GM19397 (cell line): ENCODE data around the gene RC3H2.

Experiments used
- ATAC-seq: cut with Tn5 transposase; IDR thresholded peaks from one replicate; pipeline ENCODE4 v1.9.1; 2021; ENCODE audit warnings: mild to moderate bottlenecking, moderate library complexity; ENCODE audit not compliant: unreplicated experiment

The RC3H2 gene, protein sequence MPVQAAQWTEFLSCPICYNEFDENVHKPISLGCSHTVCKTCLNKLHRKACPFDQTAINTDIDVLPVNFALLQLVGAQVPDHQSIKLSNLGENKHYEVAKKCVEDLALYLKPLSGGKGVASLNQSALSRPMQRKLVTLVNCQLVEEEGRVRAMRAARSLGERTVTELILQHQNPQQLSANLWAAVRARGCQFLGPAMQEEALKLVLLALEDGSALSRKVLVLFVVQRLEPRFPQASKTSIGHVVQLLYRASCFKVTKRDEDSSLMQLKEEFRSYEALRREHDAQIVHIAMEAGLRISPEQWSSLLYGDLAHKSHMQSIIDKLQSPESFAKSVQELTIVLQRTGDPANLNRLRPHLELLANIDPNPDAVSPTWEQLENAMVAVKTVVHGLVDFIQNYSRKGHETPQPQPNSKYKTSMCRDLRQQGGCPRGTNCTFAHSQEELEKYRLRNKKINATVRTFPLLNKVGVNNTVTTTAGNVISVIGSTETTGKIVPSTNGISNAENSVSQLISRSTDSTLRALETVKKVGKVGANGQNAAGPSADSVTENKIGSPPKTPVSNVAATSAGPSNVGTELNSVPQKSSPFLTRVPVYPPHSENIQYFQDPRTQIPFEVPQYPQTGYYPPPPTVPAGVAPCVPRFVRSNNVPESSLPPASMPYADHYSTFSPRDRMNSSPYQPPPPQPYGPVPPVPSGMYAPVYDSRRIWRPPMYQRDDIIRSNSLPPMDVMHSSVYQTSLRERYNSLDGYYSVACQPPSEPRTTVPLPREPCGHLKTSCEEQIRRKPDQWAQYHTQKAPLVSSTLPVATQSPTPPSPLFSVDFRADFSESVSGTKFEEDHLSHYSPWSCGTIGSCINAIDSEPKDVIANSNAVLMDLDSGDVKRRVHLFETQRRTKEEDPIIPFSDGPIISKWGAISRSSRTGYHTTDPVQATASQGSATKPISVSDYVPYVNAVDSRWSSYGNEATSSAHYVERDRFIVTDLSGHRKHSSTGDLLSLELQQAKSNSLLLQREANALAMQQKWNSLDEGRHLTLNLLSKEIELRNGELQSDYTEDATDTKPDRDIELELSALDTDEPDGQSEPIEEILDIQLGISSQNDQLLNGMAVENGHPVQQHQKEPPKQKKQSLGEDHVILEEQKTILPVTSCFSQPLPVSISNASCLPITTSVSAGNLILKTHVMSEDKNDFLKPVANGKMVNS

DNA sequence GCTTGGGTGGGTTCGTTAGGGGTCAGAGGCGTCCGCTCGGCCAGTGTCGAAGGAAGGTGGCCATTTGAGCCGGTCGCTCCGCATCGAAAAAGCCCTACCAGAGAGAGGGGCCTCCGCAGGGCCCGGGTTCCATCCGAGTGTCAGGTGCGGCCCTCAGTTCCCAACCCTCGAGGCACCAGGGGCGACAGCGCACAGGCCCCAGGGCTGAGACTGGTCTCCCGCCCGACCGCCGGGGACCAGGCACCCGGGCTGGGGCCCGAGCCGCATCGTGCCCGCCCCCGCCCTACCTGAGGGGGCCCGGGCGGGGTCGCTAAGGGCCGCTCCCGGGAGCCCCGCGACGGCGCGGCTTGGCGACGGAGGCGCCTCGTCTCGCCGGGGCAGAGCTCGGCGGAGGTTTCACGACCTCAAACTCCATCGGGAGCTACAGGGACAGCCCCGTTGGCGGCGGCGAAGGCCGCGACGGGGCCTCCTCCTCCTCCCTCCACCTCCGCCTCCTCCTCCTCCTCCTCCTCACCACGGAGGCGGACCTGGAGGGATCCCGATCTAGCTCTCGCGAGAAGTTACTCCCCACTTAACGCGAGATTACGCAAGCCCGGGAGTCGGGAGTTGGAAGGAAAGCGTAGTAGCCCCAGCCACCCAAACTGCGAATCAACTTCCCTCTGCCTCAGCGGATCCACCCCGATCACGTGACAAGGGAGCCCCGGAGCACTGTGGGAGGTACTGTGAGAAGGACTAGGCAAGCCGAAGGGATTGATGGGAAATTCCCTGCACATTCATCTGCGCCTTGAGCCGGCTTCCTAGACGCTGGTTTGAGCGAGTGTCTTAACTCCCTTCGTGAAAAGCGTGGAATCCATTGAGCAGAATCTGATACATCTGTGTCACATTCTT, at the start of gene RC3H2:
Gene RC3H2, minus strand, starts transcription at position 537 of the 888 bp plus-strand sequence. CDS start 7,850 bp downstream, outside the sequence.
- ATAC-seq: peak; percentile 91

DNA sequence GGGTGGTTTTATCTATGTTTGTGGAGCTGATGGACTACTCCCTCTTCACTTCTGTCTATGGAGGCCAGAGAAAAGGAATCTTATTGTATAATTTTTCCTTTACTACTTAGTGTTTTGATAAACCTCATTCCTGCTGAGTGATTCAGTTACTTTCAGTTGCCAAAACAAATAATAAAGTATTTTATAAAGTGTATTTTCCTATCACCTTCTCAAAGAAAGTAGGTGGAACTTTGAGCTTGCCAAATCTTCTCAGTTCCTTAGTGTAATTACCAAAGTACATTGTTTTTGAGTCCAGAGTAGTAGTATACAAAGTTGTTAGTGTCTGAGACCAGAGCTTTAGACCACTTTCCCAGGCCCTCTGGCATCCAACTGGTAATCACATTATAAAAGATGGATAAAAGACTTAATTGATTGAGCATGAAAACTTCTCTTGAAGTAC, 49.1 kb upstream of the RC3H2 start:
- ATAC-seq: no peak

- no peak for ATAC-seq
These were observed 45.9 kb upstream of the RC3H2 start for GRCh38 chr9:122951056-122951455.

GRCh38 chr9:122950263-122950662, 45.1 kb upstream of the RC3H2 start:
- ATAC-seq: no peak

DNA sequence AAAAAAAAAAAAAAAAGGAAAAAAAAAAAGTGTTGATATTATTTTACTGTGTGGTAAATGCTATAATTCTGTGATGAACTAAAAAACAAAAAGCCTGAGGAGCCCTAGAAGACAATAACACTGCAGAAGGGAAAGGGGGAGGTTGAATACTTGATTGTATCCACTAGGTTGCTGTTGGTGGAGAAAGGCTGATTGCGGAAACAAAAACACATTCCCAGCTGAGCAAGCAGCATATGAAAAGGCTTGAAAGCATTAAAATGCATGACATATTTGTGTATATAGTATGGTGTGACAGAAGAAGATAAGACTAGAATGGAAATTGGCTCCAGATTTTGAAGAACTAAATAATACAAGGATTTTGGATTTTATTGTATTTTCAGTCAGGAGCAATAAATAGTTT, 44.5 kb upstream of the RC3H2 start:
- ATAC-seq: no peak

DNA sequence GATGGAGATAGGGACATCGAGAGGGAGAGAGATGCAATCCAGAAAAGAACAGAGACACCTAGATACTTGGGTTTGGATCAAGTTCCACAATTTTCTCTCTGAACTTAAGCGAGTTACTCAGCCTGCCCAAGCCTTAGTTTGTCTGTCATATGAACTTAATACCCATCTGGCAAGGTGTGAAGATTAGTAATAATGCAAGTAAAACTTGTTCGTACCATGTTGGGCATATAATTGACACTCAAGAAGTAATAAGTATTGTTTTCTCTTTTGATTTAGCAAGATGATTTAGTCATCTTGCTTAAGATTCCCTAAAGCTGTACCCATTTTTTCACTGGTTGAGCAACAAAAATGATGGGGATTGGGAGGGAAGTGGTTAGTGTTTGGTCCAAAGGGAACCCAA, 43.2 kb upstream of the RC3H2 start:
- ATAC-seq: no peak

DNA sequence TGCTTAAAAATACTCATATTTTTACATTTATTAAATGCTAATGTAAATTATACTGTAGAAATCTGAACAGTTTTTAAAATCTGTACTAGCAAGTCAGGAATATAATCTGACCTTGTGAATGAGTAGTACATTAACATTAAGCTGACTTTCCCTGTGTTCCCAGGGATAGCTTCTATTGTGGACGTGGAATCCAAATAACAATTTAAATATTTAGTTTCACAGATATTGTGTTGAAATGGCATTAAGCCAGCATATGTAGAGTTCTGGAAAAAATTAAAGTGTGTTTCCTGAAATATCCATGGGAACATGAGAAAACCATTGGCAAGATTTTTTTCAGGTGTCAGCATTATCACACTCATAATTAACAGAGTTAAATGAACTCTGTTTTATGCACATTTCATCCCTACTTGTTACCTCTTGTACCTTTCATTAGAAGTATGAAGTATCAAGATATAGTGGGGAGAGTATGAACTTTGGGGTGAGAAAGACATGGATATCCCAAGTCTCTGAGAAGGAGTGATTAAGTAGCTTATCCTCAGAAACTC, 41.4 kb upstream of the RC3H2 start:
- ATAC-seq: no peak

DNA sequence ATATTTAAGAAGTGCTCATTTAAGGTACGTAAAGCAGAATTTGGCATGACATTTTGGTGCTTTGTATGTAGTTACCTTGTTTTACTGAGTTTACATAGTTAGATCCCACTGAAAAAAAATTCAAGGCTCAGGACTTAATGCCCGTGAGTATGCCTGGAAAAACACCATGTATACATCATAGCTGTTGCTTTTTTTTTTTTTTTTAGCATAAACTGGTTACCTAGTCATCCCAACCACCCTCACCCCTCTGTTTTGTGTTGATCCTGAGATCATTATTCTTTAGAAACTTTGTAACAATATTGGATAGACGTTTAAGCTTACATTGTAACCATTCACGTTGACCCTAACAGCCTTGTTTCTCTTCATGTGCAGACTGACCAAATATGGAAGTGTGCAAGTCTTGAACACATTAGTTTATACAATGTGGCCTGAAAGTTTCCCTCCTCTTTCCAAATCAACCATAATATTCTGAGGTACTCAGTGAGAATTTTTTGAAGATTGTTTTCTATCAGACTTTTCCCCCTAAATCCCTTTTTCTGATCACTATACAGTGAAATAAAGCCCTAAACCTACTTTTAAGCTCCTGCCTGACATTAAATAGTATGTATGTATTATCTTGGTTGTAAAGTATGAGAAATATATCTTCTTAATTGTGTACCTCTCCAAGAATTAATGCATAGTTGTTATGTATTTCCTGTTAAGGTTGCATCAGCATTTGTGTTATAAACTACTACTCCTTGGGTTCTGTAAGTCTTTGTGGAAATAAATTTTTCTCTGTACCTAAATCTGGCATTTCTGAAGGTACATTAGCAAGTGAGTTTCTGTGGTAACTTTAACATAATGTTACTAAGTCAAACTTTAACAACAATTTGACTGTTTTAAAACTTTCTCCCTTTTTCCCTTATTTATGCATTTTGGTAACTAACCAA, 40.1 kb upstream of the RC3H2 start:
- ATAC-seq: no peak

DNA sequence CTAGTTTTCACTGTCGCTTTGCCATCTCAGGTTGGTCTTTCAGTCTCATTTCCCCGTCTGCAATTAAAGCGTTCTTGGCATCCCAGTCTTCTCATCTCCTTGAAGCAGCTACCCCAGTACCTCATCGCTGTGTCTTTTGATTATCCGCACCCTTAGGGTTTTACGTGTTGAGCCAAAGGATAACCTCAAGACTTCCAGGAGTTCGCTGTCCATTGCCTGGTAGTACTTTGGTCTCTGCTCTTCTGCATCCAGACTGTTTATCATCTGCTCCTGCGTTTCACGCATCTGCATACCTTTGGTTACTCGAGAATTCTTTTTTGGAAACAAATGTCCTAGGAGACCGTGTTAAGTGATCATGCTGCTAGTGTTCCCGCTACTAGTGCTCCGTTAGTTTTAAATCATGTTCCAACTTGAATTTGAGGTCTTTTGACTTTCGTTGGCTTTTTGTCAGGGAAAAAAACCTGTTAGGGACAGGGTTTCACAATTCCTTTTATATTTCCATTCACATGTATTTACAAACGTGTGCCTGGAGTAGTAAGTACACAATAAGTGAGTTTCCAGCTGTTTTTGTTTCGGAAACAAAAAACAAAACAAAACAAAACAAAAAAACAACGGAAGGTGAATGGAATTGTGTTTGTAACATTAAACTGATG, 36.5 kb upstream of the RC3H2 start:
- no peak for ATAC-seq

DNA sequence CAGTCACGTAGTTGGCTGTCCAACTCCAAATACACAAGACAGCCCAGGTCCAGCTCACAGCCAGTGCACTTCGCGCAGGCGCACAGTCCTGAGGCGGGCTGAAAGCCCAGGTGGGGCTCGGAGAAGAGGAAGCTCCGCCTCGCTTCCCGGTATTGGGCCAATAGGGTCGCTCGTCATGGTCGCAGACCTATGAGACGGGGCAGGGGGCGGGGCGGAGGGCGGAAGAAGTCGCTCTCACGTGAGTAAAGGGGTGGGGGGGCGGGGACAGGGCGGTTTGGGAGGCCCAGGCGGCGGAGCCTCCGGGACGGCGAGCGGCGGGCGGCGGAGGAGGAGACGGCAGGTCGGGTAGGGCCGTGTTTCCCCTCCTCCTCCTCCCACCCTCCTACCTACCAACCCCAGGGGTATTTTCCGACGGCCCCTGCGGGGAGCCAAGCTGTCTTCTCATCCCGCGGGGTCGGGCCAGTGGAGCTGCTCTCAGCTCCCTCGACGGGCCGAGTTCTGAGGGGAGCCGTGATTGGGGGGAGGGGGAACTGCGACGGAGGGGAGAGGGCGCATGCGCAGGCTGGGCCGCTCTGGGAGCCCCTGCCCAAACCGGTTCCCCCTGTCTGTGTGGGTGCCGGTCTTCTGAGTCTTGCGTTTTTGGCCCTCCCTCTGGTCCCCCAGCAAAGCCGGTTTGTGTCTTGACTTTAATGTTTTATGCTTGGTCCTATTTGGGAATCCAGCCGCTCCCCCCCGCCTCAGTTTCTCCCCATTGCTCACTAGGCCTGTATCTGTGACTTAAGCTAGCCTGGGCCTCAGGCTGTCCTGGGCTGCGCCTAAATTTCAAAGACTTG, 35.8 kb upstream of the RC3H2 start, which contains the start of gene RABGAP1:
Gene RABGAP1, plus strand, starts transcription at position 272 of the 833 bp plus-strand sequence. CDS start 16,040 bp downstream, outside the sequence.
- ATAC-seq: peak; percentile 97

DNA sequence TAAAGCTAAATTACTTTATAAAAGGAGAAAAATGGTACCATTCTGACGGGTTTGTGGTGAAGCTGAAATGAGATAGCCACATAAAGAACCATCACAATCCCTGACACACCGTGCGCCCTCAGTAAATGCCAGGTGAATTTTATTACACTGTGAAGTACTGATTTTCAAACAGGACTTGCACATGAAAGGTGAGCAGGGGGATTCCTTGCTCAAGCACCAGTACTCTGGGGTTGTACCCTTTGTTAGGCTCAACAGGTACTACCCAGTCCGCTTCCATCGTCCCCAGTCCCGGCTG, 35.2 kb upstream of the RC3H2 start:
- ATAC-seq: no peak

DNA sequence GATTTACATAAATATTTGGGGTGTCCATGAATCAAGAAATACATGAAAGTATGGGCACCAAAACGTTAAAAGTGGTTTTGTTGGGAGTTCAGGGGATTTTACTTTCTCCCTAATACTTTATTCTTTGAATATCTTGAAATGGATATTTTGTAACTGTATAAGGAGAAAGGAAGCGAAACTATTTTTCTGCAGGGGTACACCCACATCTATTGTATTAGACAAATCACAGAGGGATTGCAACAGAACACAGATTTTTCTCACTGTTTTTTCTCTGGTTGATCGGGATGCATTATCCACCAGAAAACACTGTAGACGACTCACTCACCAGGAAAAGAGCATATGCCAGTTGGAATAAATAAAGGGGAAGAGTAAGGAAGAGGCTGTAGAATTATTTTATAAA, 34.4 kb upstream of the RC3H2 start:
- ATAC-seq: no peak

GRCh38 chr9:122936883-122937282, 31.7 kb upstream of the RC3H2 start:
- no peak for ATAC-seq

DNA sequence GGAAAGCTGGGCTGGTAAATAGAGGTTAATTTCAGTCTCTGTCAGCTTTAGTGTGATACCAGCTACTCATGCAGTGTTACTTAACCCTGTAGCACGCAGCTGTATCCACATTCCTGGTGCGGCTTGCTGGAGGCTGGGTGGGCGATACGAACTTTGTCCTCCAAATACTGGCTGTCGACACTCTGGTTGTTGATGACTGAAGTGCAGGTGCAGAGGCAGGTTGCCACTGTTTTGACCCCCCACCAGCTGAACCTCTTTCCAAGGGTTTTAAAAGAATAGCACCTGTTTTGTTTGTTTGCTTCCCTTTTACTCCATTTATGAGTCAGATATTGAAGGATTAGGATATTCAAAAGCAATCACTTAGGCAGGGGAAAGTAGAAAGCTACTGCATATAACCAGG, 31.3 kb upstream of the RC3H2 start:
- ATAC-seq: no peak

DNA sequence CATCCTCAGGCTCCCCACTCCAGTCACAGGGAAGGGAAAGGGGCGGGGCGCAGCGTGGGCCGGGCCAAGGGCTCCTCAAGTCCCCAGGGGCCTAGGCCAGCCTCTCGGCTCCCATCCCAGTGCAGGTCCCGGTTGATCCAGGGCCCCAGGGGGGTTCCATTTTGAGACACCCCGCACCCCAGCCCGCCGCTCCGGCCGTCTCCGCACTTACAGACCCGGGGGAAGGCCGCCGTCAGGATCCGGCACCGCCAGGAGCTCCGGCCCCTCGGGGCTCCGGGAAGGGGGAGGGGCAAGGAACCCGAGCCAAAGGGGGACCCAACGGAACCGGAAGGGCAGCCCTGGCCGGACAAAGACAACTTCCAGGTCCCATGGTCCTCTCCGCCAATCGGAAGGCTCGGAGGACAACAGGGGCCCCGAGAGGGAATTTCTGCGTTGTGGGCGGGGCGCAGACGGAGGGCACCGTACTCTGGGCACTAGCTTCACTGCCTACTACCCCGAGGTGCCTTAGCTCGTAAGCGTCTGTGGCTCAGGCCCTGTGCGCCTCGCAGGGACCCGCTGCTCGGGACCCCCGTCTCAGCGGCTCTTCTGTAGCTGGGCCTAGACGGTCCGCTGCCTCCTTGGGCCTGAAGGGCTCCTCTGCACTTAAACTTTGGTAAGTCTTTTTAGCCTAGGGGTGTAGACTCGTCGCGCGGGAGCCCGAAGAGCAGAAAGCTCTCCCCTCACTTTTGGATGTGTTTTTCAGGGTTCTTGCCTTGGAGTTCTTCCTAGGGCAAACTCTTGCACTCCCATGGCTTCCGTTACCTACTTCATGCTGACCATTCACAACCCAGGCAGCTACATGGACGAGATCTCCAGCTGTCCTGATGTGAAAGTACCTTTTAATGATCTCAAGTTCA, 26.3 kb upstream of the RC3H2 start, which contains the start of gene ZBTB26:
Gene ZBTB26, minus strand, starts transcription at position 287 of the 896 bp plus-strand sequence. CDS start 11,578 bp downstream, outside the sequence.
- peak; percentile 96 for ATAC-seq

DNA sequence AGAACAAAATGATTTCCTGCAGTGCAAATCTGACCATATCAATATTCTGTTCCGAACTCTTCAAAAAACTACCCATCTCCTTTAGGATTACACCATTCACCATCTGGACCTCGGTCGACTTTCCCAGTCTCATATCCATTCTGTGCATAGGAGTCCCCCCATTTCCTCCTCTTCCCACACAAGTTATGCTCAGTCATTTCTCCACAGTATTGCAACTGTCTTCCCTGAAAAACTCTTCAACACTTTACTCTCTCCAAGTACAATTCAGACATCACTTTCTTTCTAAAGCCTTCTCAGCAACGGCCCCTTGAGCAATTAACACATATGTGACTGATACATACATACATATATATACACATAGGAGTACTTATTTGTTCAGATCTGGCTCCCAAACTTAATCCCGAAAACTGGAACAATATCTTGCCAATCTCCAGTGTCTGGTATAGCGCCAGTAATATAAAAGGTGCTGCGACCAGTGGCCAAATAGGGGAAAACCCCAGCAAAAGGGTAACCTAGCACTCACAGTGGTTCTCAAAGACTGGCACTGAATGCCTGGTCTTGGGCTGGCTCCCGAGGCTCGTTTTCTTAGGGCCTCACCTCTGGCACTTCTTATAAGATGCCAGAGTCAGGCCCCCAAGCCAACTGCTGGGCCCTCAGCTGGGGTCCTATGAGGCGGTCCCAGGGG, 25.5 kb upstream of the RC3H2 start:
- no peak for ATAC-seq
